Glutamatergic neuron (in vitro differentiated cells): Measurements from ENCODE around the gene FBXO22. TPM values are rescaled to one million over a fixed set of nuclear protein-coding genes. Genes with fewer than 3 reads are reported as not detected.
A peak's percentile ranks its signal among the peaks of the same experiment; 100 is the strongest.

Experiments
- DNase-seq: peaks from one replicate; pipeline ENCODE4 v3.0.0; 2022
- H3K27ac Mint-ChIP-seq: one replicate; pipeline ENCODE4 v1.8.0; 2020; ENCODE audit warnings: mild to moderate bottlenecking, mixed read lengths, inconsistent platforms; ENCODE audit not compliant: unreplicated experiment
- H3K27me3 Mint-ChIP-seq: one replicate; pipeline ENCODE4 v1.8.0; 2020; ENCODE audit warnings: mild to moderate bottlenecking, moderate library complexity, mixed read lengths, inconsistent platforms; ENCODE audit not compliant: unreplicated experiment
- H3K36me3 Mint-ChIP-seq: one replicate; pipeline ENCODE4 v1.8.0; 2020; ENCODE audit warnings: mild to moderate bottlenecking, mixed read lengths, inconsistent platforms; ENCODE audit not compliant: unreplicated experiment
- H3K4me1 Mint-ChIP-seq: one replicate; pipeline ENCODE4 v1.8.0; 2020; ENCODE audit warnings: mild to moderate bottlenecking, low read depth, mixed read lengths, inconsistent platforms; ENCODE audit not compliant: unreplicated experiment
- H3K4me3 Mint-ChIP-seq: one replicate; pipeline ENCODE4 v1.8.0; 2020; ENCODE audit warnings: mild to moderate bottlenecking, mixed read lengths, inconsistent platforms; ENCODE audit not compliant: unreplicated experiment
- H3K9me3 Mint-ChIP-seq: one replicate; pipeline ENCODE4 v1.8.0; 2020; ENCODE audit warnings: mild to moderate bottlenecking, moderate library complexity, mixed read lengths, inconsistent platforms; ENCODE audit not compliant: unreplicated experiment
- total RNA-seq: library from RNA; stranded (reverse); fragmentation: NEBNext Ultra II Directional; extraction: Animal tissue kit (Norgen Biotek cat#: 25700); gene quantifications from one replicate; pipeline ENCODE4 v1.2.1, GENCODE V29; 2021; ENCODE audit not compliant: unreplicated experiment
- TF ChIP-seq, protein P1 (sequence below): fragments of 200-600 bp; sonication (generic); IDR thresholded peaks from one replicate; pipeline ENCODE4 v1.5.0; 2021; ENCODE audit not compliant: partially characterized antibody, unreplicated experiment

Gene FBXO22
- total RNA-seq, 1 donor from 2014 or later: 45.1 TPM

GRCh38 chr15:75916978-75917377, 13.3 kb downstream of the FBXO22 start:
- TF ChIP-seq, protein P1, sequence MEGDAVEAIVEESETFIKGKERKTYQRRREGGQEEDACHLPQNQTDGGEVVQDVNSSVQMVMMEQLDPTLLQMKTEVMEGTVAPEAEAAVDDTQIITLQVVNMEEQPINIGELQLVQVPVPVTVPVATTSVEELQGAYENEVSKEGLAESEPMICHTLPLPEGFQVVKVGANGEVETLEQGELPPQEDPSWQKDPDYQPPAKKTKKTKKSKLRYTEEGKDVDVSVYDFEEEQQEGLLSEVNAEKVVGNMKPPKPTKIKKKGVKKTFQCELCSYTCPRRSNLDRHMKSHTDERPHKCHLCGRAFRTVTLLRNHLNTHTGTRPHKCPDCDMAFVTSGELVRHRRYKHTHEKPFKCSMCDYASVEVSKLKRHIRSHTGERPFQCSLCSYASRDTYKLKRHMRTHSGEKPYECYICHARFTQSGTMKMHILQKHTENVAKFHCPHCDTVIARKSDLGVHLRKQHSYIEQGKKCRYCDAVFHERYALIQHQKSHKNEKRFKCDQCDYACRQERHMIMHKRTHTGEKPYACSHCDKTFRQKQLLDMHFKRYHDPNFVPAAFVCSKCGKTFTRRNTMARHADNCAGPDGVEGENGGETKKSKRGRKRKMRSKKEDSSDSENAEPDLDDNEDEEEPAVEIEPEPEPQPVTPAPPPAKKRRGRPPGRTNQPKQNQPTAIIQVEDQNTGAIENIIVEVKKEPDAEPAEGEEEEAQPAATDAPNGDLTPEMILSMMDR: no peak

GRCh38 chr15:75918135-75918534, 14.5 kb downstream of the FBXO22 start:
- Mint-ChIP-seq H3K36me3 (peaks cover under 1% of the 10 kb centered on the region), H3K9me3 (no peaks in the 10 kb centered on the region), H3K4me3 (no peak overlapping the region), H3K27me3 (no peaks in the 10 kb centered on the region), H3K4me1 (no peaks in the 10 kb centered on the region), H3K27ac (no peak overlapping the region)
- TF ChIP-seq, protein P1: no peak
- no peak for DNase-seq

More at GRCh38 chr15:75916978-75917377, 13.3 kb downstream of the FBXO22 start:
- Mint-ChIP-seq H3K4me1 (no peaks in the 10 kb centered on the region), H3K27me3 (no peaks in the 10 kb centered on the region), H3K36me3 (peaks cover 12% of the 10 kb centered on the region), H3K27ac (no peak overlapping the region), H3K4me3 (no peak overlapping the region), H3K9me3 (peaks cover 2% of the 10 kb centered on the region)
- no peak for DNase-seq

DNA sequence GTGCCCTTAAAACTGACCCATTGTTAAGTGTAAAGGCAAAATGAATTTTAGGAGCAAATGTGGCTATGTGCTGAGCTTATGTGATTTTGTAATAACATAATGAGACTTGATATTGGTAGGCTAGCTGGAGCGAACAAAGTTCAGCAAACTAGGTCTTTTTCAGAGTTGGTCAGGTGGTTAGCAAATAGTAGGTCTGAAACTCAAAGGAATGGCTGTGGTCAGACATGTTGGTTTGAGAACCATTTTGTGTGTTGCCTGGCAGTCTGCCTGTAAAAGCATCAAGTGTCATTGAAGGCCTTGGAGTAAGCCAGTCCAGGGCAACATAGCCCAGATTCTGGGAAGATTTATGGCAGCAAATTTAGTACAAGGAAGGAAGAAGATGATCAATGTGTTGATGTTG, 16.4 kb downstream of the FBXO22 start:
- Mint-ChIP-seq H3K36me3 (no peaks in the 10 kb centered on the region), H3K27me3 (peaks cover 3% of the 10 kb centered on the region), H3K27ac (no peak overlapping the region), H3K9me3 (peaks cover 2% of the 10 kb centered on the region), H3K4me1 (no peaks in the 10 kb centered on the region), H3K4me3 (no peak overlapping the region)
- TF ChIP-seq, protein P1: no peak
- no peak for DNase-seq

- Mint-ChIP-seq H3K4me1 (peaks cover 4% of the 10 kb centered on the region), H3K27me3 (peaks cover 3% of the 10 kb centered on the region), H3K36me3 (no peaks in the 10 kb centered on the region), H3K4me3 (no peak overlapping the region), H3K27ac (no peak overlapping the region), H3K9me3 (peaks cover 2% of the 10 kb centered on the region)
- peak; percentile 26 for DNase-seq
- TF ChIP-seq, protein P1: no peak
Observed at GRCh38 chr15:75921732-75922703, 18.3 kb downstream of the FBXO22 start.

- H3K36me3 Mint-ChIP-seq: no peaks in the 10 kb centered on the region
- H3K9me3 Mint-ChIP-seq: peaks cover 7% of the 10 kb centered on the region
- TF ChIP-seq, protein P1: no peak
- DNase-seq: no peak
- peaks cover 4% of the 10 kb centered on the region for H3K4me1 Mint-ChIP-seq
- no peak overlapping the region for H3K4me3 Mint-ChIP-seq
- H3K27me3 Mint-ChIP-seq: peaks cover 3% of the 10 kb centered on the region
- H3K27ac Mint-ChIP-seq: no peak overlapping the region
Observed at GRCh38 chr15:75923756-75924155, 20.1 kb downstream of the FBXO22 start.
